Small intestine (tissue), 7 donors: ENCODE measurements around the gene DNAJB11. TPM values are rescaled to one million over a fixed set of nuclear protein-coding genes. Genes with fewer than 3 reads are reported as not detected.

ENCODE experiments used
- DNase-seq, 2 donors: peaks; one replicate each; pipeline versions ENCODE4 v3.0.0 to v3.0.0-alpha.2; 2013
- FAIRE-seq: peaks from 2 replicates; lab custom pipeline; 2012; peaks lifted over from hg19 to GRCh38; lab: Jason Lieb, UNC
- H3K27ac ChIP-seq, 3 donors: one replicate each; pipeline ENCODE4 v1.5.1; 2013; ENCODE audit warnings: low read length in 2 of 3, mild to moderate bottlenecking in 2 of 3, control low read depth in 1 of 3, inconsistent platforms in 1 of 3, low read depth in 1 of 3, moderate library complexity in 1 of 3
- H3K27me3 ChIP-seq, 3 donors: one replicate each; pipeline ENCODE4 v1.6.1; 2013; ENCODE audit warnings: low read length in 3 of 3, inconsistent platforms in 1 of 3; ENCODE audit not compliant: control insufficient read depth in 3 of 3, insufficient read depth in 3 of 3
- H3K36me3 ChIP-seq, 3 donors: one replicate each; pipeline ENCODE4 v1.6.1; 2013; ENCODE audit warnings: low read length in 3 of 3, inconsistent platforms in 1 of 3, low read depth in 1 of 3, mild to moderate bottlenecking in 1 of 3, moderate library complexity in 1 of 3; ENCODE audit not compliant: control insufficient read depth in 3 of 3, insufficient read depth in 2 of 3
- H3K4me1 ChIP-seq, 3 donors: one replicate each; pipeline ENCODE4 v1.6.1; 2013; ENCODE audit warnings: low read length in 2 of 3, inconsistent platforms in 1 of 3, low read depth in 1 of 3, mild to moderate bottlenecking in 1 of 3, moderate library complexity in 1 of 3; ENCODE audit not compliant: control insufficient read depth in 3 of 3, insufficient read depth in 2 of 3
- H3K4me3 ChIP-seq, 3 donors: one replicate each; pipeline ENCODE4 v1.5.1; 2013; ENCODE audit warnings: low read length in 3 of 3, control low read depth in 1 of 3, inconsistent platforms in 1 of 3, low read depth in 1 of 3, mild to moderate bottlenecking in 1 of 3, moderate library complexity in 1 of 3
- H3K9me3 ChIP-seq, 2 donors: one replicate each; pipeline ENCODE4 v1.6.1; 2013; ENCODE audit warnings: low read depth in 1 of 2, low read length in 1 of 2; ENCODE audit not compliant: control insufficient read depth in 2 of 2, insufficient read depth in 1 of 2
- WGBS, 3 donors: extraction: QIAGEN DNeasy Blood & Tissue Kit; methylation state at CpG; one replicate each; pipeline ENCODE4 v1.1.7; 2013; 5-methylcytosine and 5-hydroxymethylcytosine counted together
- polyA plus RNA-seq, 4 donors: library from polyadenylated mRNA; stranded (reverse) in 3 of 4; unstranded in 1 of 4; fragments of 200-250 nt in 3 of 4; fragments of 120-200 nt in 1 of 4; gene quantifications; one replicate each; pipeline versions ENCODE4 v1.2.1 to v1.2.3, GENCODE V29; 2013
- donor health status: healthy with polysubstance abuse.
- donor health status: control.
- donor health status: control.
- donor health status: Bipolar disorder and iron deficiency.
- donor health status: healthy.

Gene DNAJB11
- polyA plus RNA-seq, 4 donors = 36.7 to 86.6 (median 52.7) TPM

DNA sequence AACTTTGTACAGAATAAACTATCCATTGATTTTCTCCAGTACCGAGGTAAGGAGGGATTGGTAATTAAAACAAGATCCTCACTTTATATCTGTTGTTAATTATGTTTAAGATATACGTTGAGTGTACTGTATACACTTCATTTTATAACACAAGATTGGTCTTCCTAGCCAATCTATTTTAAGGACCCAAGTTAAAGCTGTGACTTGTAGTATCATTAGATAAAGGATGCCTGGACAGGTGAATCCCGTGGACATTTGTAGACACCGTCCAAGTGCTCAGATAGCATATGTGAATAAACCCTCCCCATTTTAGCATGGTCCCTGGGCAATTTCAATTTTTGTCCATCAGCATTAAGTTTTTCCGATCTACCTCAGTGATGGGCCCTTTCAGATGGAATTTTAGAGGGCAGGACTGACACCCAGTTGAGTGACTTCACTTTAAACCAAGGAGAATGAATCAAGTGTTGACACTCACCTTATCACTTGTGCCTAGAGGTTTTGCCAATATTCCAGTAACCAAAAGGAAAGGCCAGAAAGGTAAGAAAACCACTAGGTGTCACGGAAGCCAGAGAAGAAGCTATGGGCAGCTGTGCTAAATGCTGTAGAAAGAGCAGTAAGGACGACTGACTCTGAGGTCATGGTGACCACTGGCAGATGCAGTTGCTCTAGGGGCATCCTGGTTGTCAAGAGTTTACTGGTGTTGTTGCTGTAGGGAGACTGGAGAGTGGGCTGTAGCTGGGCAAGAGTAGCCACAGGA, 51.6 kb downstream of the DNAJB11 start:
- no peaks in the 10 kb centered on the region for H3K27me3 ChIP-seq
- DNase-seq (no peak), FAIRE-seq (no peak)
- WGBS, 3 donors = 63 to 77% (median 74%) methylated on average over 7 of the region's 7 CpGs
- H3K4me3 ChIP-seq = no peak overlapping the region
- H3K27ac ChIP-seq = no peak overlapping the region
- no peaks in the 10 kb centered on the region for H3K36me3 ChIP-seq
- H3K9me3 ChIP-seq = no peaks in the 10 kb centered on the region
- H3K4me1 ChIP-seq = no peaks in the 10 kb centered on the region

DNA sequence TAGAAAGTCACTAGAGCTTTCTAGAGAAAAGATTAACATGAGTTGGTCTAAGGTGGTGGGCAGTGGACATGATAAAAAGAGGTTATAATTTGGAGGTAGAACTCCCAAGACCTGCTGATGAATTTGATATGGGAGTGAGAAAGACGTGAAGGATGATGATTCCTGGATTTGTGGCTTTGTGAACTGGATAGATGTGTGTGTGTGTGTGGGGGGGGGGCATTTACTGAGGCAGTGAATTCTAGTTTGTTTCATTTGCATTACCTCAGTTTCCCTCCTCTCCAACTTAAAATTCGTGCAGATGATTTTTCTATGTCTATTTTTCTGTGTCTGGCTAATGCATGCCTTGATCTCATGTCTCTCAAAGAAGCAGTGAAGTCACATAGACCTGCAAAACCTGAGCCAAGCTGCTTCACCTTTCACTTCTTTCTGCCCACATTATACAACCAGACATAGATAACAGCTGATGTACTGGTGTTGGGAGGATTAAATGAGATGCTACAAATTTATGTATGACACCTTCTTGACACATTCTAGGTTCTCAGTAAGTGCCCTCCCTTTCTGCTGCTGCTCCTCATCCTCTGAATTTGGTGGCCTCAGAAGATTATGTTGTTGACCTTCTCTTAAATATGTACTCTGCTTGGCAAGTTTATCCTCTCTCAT, 52.3 kb downstream of the DNAJB11 start:
- DNase-seq = no peak
- no peaks in the 10 kb centered on the region for H3K36me3 ChIP-seq
- no peaks in the 10 kb centered on the region for H3K27me3 ChIP-seq
- no peaks in the 10 kb centered on the region for H3K4me1 ChIP-seq
- no peak overlapping the region for H3K27ac ChIP-seq
- H3K9me3 ChIP-seq = no peaks in the 10 kb centered on the region
- no peak overlapping the region for H3K4me3 ChIP-seq
- no peak for FAIRE-seq
- WGBS, 3 donors = 28 to 56% (median 53%) methylated on average over 2 of the region's 2 CpGs

DNA sequence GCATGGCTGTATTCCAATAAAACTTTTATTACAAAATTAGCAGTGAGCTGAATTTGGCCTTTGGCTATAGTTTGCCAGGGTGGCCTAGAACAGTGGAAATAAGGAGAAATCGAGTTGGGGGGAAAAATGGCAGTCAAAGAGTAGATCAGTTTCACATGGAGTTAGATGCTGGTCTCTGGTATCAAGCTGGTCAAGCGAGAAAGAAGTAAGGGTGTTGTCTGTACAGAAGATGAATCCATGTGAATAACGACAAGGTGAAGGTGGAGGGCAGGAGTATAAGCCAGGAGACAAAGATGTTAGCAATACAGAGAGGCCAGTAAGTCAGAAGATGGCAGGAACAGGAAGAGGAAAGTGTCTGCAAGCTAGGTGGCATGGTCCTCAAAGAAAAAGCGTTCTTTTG, 54.1 kb downstream of the DNAJB11 start:
- no peak for DNase-seq
- no peaks in the 10 kb centered on the region for H3K4me1 ChIP-seq
- no peaks in the 10 kb centered on the region for H3K9me3 ChIP-seq
- no peaks in the 10 kb centered on the region for H3K36me3 ChIP-seq
- no peak overlapping the region for H3K27ac ChIP-seq
- no peak overlapping the region for H3K4me3 ChIP-seq
- no peak for FAIRE-seq
- H3K27me3 ChIP-seq = no peaks in the 10 kb centered on the region
- WGBS, 3 donors = 76 to 81% (median 81%) methylated on average over 4 of the region's 4 CpGs

DNA sequence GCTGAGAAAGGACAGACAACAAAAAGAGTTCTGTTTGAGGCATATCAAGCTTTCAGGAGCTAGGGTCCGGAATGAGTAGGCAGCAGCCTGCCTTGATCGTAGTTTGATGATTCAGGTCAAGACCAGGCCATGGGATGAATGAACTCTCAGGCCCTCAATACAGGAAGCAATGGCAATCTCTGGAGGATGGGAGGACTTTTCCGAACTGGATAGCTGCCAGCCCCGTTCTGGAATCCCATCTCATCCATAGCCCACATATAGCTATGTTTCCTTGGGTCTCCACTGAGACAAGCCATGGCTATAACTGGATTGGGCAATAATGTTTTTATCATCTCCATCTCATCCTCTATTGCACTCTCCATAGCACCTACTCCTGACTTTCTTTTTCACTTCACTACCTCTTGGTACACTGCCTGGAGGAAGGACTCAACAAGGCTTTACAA, 55.1 kb downstream of the DNAJB11 start:
- DNase-seq = no peak
- WGBS, 3 donors = 64 to 82% (median 69%) methylated on average over 4 of the region's 4 CpGs
- H3K27ac ChIP-seq = no peak overlapping the region
- no peak overlapping the region for H3K4me3 ChIP-seq
- no peaks in the 10 kb centered on the region for H3K27me3 ChIP-seq
- no peaks in the 10 kb centered on the region for H3K36me3 ChIP-seq
- no peaks in the 10 kb centered on the region for H3K9me3 ChIP-seq
- no peak for FAIRE-seq
- no peaks in the 10 kb centered on the region for H3K4me1 ChIP-seq

DNA sequence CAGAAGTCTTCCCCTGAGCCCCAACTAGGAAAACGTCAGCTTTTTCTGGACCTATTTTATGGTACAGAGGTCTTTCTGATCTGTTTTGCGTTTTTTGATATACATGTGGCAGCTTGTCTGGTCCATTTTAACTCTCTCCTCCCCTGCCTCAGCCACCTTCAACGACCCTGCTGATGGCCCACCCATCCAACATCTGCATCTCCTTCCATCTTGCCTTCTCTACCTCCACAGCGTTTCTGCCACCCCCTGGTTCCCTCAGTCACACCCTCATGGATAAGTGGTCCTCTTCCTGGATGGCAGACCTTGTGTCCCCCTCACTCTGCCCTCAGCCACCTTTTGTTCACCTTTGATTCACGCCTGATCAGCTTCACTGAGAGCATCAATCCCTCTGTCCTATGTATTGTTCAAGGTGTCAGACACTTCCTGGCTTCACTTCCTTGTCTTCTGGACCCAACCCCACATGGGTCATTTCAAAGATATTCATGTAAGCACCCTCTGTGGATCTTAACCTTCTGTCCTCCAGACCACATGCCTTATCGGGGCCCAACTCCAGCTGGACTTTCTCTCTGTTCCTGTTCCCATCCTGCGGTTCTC, 55.8 kb downstream of the DNAJB11 start:
- Histone ChIP-seq H3K27ac (no peak overlapping the region), H3K4me1 (no peaks in the 10 kb centered on the region), H3K9me3 (no peaks in the 10 kb centered on the region), H3K36me3 (no peaks in the 10 kb centered on the region), H3K4me3 (no peak overlapping the region), H3K27me3 (no peaks in the 10 kb centered on the region)
- no peak for DNase-seq
- FAIRE-seq = no peak
- WGBS, 3 donors = 62 to 69% (median 65%) methylated on average over 7 of the region's 7 CpGs

DNA sequence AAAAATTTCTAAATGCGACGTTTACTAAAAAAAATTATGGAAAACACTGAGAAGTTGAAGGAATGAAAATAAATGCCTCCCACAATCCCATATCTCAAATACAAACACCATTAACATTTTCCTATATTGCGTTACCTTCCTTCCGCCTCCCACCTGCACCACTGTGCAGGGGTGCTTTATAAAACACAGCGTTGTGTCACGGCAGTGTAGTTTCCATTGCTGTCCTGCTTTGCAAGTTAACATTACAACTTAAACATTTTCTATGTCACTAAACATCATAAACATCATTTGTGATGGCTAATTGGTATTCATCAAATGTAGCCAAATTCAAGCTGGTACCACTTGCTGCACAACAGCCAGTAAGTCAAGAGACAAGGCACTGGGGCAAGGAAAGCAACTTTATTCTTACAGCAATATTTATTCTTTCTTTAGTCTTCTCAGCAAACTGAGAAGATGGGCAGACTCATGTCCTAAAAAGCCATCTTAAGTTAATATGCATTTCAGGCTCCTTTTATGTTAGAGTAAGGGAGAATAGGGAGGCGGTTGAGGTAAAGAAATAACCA, 57.4 kb downstream of the DNAJB11 start:
- H3K4me3 ChIP-seq = no peak overlapping the region
- no peaks in the 10 kb centered on the region for H3K36me3 ChIP-seq
- H3K27me3 ChIP-seq = no peaks in the 10 kb centered on the region
- H3K27ac ChIP-seq = no peak overlapping the region
- 92 to 98% (median 92%) methylated on average over 7 of the region's 7 CpGs for WGBS, 3 donors
- H3K9me3 ChIP-seq = no peaks in the 10 kb centered on the region
- no peak for DNase-seq
- FAIRE-seq = no peak
- H3K4me1 ChIP-seq = no peaks in the 10 kb centered on the region

DNA sequence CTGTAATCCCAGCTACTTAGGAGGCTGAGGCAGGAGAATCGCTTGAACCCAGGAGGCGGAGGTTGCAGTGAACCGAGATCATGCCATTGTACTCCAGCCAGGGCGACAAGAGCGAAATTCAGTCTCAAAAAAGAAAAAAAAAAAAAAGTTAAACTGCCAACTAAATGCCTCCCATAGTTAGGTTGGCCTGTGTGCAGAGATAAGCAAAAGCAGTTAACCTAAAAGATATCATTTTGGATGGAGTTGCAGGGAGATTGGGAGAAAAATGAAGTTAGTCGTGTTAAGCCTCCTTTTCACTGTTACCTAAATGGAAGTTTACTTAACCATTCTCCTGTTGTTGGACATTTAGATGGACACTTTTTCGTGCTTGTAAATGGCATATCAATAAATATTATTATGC, 58.2 kb downstream of the DNAJB11 start:
- FAIRE-seq (no peak), DNase-seq (no peak)
- 83 to 85% (median 84%) methylated on average over 7 of the region's 7 CpGs for WGBS, 3 donors
- Histone ChIP-seq H3K4me1 (no peaks in the 10 kb centered on the region), H3K9me3 (no peaks in the 10 kb centered on the region), H3K27ac (no peak overlapping the region), H3K27me3 (no peaks in the 10 kb centered on the region), H3K36me3 (no peaks in the 10 kb centered on the region), H3K4me3 (no peak overlapping the region)

DNA sequence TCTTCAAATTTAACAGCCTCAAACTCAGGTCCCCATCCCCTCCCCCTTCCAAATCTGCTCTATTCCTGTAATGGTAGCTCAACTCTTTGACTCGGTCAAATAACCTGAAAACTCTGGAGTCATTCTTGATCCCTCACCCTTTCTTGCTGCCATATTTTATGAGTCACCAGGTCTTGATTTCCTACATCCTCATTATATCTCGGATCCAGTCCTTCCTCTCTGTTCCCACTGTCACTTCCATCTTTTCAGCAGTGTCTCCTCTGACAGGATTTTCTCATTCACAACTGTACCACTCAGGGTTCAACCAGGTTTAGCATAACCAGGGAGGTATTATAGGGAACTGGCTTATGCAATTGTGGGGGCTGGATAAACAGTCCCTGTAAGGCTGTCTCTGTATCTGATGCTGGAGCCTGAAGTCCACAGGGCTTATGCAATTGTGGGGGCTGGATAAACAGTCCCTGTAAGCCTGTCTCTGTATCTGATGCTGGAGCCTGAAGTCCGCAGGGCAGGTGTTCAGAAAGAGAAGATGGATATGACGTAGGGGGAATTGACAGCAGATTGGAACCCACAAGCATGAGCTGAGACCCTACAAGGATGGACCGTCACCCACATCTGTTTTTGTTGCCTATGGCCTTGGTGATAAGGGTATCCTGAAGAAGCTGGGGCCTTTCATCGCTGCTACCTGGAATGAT, 60.6 kb downstream of the DNAJB11 start:
- H3K27me3 ChIP-seq = no peaks in the 10 kb centered on the region
- no peaks in the 10 kb centered on the region for H3K36me3 ChIP-seq
- DNase-seq (no peak), FAIRE-seq (no peak)
- 72 to 83% (median 78%) methylated on average over 6 of the region's 6 CpGs for WGBS, 3 donors
- H3K4me3 ChIP-seq = no peak overlapping the region
- no peak overlapping the region for H3K27ac ChIP-seq
- no peaks in the 10 kb centered on the region for H3K9me3 ChIP-seq
- H3K4me1 ChIP-seq = no peaks in the 10 kb centered on the region
